ENCODE results near the gene SMURF1.

DNA sequence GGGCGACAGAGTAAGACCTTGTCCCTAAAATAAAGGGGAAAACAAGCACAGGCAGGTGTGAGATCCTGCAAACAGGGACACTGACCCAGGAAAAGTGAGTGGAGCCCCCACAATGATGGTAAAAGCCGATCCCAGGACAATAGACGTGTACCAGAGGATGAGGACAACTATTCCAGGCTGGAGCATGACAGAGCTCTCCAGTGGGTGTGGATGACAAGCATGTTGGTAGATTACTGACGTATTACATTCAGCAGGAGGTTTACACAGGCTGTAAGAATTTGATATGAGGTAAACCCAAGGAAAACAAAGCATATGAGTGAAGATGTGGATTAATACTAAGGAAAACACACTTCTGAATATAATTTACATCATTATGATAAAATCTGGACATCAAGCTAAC lies 27.8 kb upstream of the SMURF1 start:
- no peak for TF ChIP-seq POLR2A (IDR thresholded peaks at IDR 0.05)
- TF ChIP-seq, protein P1, sequence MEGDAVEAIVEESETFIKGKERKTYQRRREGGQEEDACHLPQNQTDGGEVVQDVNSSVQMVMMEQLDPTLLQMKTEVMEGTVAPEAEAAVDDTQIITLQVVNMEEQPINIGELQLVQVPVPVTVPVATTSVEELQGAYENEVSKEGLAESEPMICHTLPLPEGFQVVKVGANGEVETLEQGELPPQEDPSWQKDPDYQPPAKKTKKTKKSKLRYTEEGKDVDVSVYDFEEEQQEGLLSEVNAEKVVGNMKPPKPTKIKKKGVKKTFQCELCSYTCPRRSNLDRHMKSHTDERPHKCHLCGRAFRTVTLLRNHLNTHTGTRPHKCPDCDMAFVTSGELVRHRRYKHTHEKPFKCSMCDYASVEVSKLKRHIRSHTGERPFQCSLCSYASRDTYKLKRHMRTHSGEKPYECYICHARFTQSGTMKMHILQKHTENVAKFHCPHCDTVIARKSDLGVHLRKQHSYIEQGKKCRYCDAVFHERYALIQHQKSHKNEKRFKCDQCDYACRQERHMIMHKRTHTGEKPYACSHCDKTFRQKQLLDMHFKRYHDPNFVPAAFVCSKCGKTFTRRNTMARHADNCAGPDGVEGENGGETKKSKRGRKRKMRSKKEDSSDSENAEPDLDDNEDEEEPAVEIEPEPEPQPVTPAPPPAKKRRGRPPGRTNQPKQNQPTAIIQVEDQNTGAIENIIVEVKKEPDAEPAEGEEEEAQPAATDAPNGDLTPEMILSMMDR (IDR thresholded peaks at IDR 0.05): no peak
